ENCODE data around the gene USP7.

Gene USP7

DNA sequence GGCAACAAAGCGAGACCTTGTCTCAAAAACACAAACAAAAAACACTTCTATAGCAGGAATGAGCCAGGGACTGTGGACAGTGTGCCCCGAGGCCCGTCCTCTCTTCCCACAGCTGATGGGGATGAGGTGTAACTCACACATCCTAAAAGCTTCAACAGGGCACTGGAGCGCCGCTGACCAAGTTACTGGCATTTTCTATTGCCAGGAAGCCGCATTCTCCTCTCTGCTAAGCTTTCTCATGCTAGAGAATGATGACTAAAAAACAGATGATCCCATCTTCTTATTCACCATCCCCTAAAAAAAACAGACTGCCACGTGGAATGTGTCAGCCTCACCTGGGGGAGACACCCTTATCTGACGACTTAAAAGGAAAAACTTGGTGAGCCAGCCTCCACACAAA, 111.2 kb downstream of the USP7 start:
- no peaks in the 10 kb centered on the region for H3K9me3 ChIP-seq
- no peaks in the 10 kb centered on the region for H3K27me3 ChIP-seq
- intact Hi-C loops (cut with DNase I; ENCODE audit: low total_unique reads): no loop called here
- no peak overlapping the region for H3K27ac ChIP-seq
- peaks cover 0 to 8% (median 7%) of the 10 kb centered on the region in 4 donors for H3K4me1 ChIP-seq
- TF ChIP-seq, protein P1, sequence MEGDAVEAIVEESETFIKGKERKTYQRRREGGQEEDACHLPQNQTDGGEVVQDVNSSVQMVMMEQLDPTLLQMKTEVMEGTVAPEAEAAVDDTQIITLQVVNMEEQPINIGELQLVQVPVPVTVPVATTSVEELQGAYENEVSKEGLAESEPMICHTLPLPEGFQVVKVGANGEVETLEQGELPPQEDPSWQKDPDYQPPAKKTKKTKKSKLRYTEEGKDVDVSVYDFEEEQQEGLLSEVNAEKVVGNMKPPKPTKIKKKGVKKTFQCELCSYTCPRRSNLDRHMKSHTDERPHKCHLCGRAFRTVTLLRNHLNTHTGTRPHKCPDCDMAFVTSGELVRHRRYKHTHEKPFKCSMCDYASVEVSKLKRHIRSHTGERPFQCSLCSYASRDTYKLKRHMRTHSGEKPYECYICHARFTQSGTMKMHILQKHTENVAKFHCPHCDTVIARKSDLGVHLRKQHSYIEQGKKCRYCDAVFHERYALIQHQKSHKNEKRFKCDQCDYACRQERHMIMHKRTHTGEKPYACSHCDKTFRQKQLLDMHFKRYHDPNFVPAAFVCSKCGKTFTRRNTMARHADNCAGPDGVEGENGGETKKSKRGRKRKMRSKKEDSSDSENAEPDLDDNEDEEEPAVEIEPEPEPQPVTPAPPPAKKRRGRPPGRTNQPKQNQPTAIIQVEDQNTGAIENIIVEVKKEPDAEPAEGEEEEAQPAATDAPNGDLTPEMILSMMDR (IDR thresholded peaks at IDR 0.05): no peak
- H3K36me3 ChIP-seq: peaks cover 35 to 92% (median 70%) of the 10 kb centered on the region in 3 donors
- DNase-seq: no peak
- no peak overlapping the region for H3K4me3 ChIP-seq

- intact Hi-C loops (cut with DNase I; ENCODE audit: low total_unique reads): no loop called here
- Histone ChIP-seq H3K27ac (no peak overlapping the region), H3K4me3 (no peak overlapping the region), H3K36me3 (peaks cover 33 to 91% (median 68%) of the 10 kb centered on the region in 3 donors), H3K4me1 (peaks cover 0 to 8% (median 7%) of the 10 kb centered on the region in 4 donors), H3K9me3 (no peaks in the 10 kb centered on the region), H3K27me3 (no peaks in the 10 kb centered on the region)
- TF ChIP-seq, protein P1 (IDR thresholded peaks at IDR 0.05): no peak
- DNase-seq: peak in 1 of 2 donors; percentile 47
Observed at GRCh38 chr16:8851761-8852403, 111.8 kb downstream of the USP7 start.

GRCh38 chr16:8850279-8850885, 113.3 kb downstream of the USP7 start:
- no peak overlapping the region for H3K4me3 ChIP-seq
- H3K4me1 ChIP-seq: peaks cover 0 to 8% (median 7%) of the 10 kb centered on the region in 4 donors
- H3K36me3 ChIP-seq: peaks cover 27 to 76% (median 53%) of the 10 kb centered on the region in 3 donors
- intact Hi-C loops (cut with DNase I; ENCODE audit: low total_unique reads): no loop called here
- DNase-seq: peak in 1 of 2 donors; percentile 73
- peak overlapping the region in 1 of 2 donors; percentile 7 for H3K27ac ChIP-seq
- TF ChIP-seq, protein P1 (IDR thresholded peaks at IDR 0.05): no peak
- H3K27me3 ChIP-seq: no peaks in the 10 kb centered on the region
- no peaks in the 10 kb centered on the region for H3K9me3 ChIP-seq

GRCh38 chr16:8849411-8850011, 114.2 kb downstream of the USP7 start:
- H3K36me3 ChIP-seq: peaks cover 18 to 67% (median 44%) of the 10 kb centered on the region in 3 donors
- no peaks in the 10 kb centered on the region for H3K27me3 ChIP-seq
- no peak overlapping the region for H3K4me3 ChIP-seq
- H3K27ac ChIP-seq: no peak overlapping the region
- peaks cover 0 to 8% (median 7%) of the 10 kb centered on the region in 4 donors for H3K4me1 ChIP-seq
- peak in 1 of 2 donors; percentile 63 for DNase-seq
- intact Hi-C loops (cut with DNase I; ENCODE audit: low total_unique reads): no loop called here
- H3K9me3 ChIP-seq: no peaks in the 10 kb centered on the region
- TF ChIP-seq, protein P1 (IDR thresholded peaks at IDR 0.05): no peak

DNA sequence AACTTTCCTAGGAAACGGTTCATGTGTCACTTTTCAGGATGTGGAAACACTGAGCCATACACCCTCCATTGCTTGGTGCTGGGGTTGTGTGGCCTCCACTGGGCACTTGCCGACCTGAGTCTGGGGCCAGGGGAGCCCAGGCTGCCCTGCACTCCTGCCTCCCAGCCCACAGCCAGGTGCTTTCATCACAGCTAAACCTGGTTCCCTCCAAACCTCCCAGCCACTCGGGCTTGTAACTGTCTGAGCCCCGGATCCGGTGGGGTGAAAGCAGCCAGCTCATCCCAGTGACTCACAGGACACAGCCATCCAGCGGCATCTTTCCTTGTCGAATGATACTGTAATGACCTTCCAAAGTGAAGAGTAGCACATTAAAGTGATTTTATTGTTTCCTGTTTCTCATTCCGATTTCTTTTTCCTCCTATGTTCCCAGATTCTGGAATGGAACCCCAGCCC, 114.7 kb downstream of the USP7 start:
- no peaks in the 10 kb centered on the region for H3K9me3 ChIP-seq
- no peak overlapping the region for H3K4me3 ChIP-seq
- H3K27ac ChIP-seq: no peak overlapping the region
- peaks cover 0 to 8% (median 7%) of the 10 kb centered on the region in 4 donors for H3K4me1 ChIP-seq
- DNase-seq: peak in 1 of 2 donors; percentile 57
- intact Hi-C loops (cut with DNase I; ENCODE audit: low total_unique reads): no loop called here
- TF ChIP-seq, protein P1 (IDR thresholded peaks at IDR 0.05): no peak
- H3K27me3 ChIP-seq: no peaks in the 10 kb centered on the region
- peaks cover 15 to 63% (median 39%) of the 10 kb centered on the region in 3 donors for H3K36me3 ChIP-seq

Data from tibial artery (tissue), 4 donors.